ENCODE results near the gene ZNF287.

- TF ChIP-seq, protein P1, sequence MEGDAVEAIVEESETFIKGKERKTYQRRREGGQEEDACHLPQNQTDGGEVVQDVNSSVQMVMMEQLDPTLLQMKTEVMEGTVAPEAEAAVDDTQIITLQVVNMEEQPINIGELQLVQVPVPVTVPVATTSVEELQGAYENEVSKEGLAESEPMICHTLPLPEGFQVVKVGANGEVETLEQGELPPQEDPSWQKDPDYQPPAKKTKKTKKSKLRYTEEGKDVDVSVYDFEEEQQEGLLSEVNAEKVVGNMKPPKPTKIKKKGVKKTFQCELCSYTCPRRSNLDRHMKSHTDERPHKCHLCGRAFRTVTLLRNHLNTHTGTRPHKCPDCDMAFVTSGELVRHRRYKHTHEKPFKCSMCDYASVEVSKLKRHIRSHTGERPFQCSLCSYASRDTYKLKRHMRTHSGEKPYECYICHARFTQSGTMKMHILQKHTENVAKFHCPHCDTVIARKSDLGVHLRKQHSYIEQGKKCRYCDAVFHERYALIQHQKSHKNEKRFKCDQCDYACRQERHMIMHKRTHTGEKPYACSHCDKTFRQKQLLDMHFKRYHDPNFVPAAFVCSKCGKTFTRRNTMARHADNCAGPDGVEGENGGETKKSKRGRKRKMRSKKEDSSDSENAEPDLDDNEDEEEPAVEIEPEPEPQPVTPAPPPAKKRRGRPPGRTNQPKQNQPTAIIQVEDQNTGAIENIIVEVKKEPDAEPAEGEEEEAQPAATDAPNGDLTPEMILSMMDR (conservative IDR thresholded peaks at IDR 0.05 in 1 of 2, IDR thresholded peaks at IDR 0.05 in 1 of 2; ENCODE audit: low read depth in 1 of 2, low read length in 2 of 2), result no peak
- no peak for TF ChIP-seq EZH2 (IDR thresholded peaks at IDR 0.05; ENCODE audit: low read length, missing control alignments)
Measured at GRCh38 chr17:16537130-16537458, 31.9 kb downstream of the ZNF287 start.
